HEK293 (cell line): Measurements from ENCODE around the gene TNNI3.

Experiments used
- ZBTB7A ChIP-seq: fragments of 450-650 bp; formaldehyde crosslinking; IDR thresholded peaks from 2 replicates; pipeline ENCODE4 v1.5.1; 2016; ENCODE audit warnings: low read depth, missing biosample characterization, missing genetic modification characterization
- ZFP37 ChIP-seq: fragments of 450-650 bp; formaldehyde crosslinking; IDR thresholded peaks from 2 replicates; pipeline ENCODE4 v1.5.1; 2016; ENCODE audit warnings: missing biosample characterization, missing genetic modification characterization
- ZNF146 ChIP-seq: fragments of 450-650 bp; formaldehyde crosslinking; IDR thresholded peaks from 2 replicates; pipeline ENCODE4 v1.5.1; 2016; ENCODE audit warnings: missing biosample characterization, missing genetic modification characterization
- ZNF214 ChIP-seq: fragments of 450-650 bp; formaldehyde crosslinking; IDR thresholded peaks from 2 replicates; pipeline ENCODE4 v1.5.1; 2017; ENCODE audit warnings: missing biosample characterization, mild to moderate bottlenecking, missing genetic modification characterization, borderline replicate concordance
- TF ChIP-seq, protein P1 (sequence below): fragments of 450-650 bp; formaldehyde crosslinking; IDR thresholded peaks from 2 replicates; pipeline ENCODE4 v1.5.1; 2016; ENCODE audit warnings: missing biosample characterization, missing genetic modification characterization
- TF ChIP-seq, protein P2 (sequence below): fragments of 450-650 bp; formaldehyde crosslinking; IDR thresholded peaks from 2 replicates; pipeline ENCODE4 v1.5.1; 2017; ENCODE audit warnings: missing biosample characterization, missing genetic modification characterization
- TF ChIP-seq, protein P3 (sequence below): fragments of 450-650 bp; formaldehyde crosslinking; IDR thresholded peaks from 2 replicates; pipeline ENCODE4 v1.5.1; 2016; ENCODE audit warnings: missing biosample characterization, missing genetic modification characterization
- TF ChIP-seq, protein P4 (sequence below): fragments of 450-650 bp; formaldehyde crosslinking; IDR thresholded peaks from 2 replicates; pipeline ENCODE4 v1.5.1; 2016; ENCODE audit warnings: missing biosample characterization, missing genetic modification characterization
- TF ChIP-seq, protein P5 (sequence below): fragments of 450-650 bp; formaldehyde crosslinking; IDR thresholded peaks from 2 replicates; pipeline ENCODE4 v1.5.0; 2017; ENCODE audit warnings: missing biosample characterization, missing genetic modification characterization, borderline replicate concordance
- TF ChIP-seq, protein P6 (sequence below): fragments of 450-650 bp; formaldehyde crosslinking; IDR thresholded peaks from 2 replicates; pipeline ENCODE4 v1.5.1; 2016; ENCODE audit warnings: missing biosample characterization, missing genetic modification characterization
- TF ChIP-seq, protein P7 (sequence below): sonication (generic); formaldehyde crosslinking; IDR thresholded peaks from 2 replicates; pipeline ENCODE4 v1.8.1; 2022; ENCODE audit warnings: mild to moderate bottlenecking, moderate library complexity, missing genetic modification reagents

TNNI3 gene

DNA sequence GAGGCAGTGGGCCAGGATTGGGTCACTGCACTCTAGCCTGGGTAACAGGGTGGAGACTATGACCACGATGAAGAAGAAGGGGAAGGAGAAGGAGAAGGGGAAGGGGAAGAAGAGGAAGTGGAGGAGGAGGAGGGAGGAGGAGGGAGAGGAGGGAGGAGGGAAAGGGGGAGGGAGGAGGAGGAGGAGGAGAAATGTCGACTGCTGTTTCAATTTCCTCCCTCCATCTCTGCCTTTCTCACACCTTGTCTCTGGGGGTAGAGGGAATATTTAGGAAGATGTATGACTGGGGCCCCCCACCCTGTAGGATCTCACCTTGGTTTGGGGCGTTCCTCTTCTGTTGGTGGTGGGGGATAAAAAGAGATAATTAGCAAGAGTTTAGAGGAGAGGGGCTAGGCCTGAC is 12.3 kb downstream of the TNNI3 start (continued):
- TF ChIP-seq, protein P1, sequence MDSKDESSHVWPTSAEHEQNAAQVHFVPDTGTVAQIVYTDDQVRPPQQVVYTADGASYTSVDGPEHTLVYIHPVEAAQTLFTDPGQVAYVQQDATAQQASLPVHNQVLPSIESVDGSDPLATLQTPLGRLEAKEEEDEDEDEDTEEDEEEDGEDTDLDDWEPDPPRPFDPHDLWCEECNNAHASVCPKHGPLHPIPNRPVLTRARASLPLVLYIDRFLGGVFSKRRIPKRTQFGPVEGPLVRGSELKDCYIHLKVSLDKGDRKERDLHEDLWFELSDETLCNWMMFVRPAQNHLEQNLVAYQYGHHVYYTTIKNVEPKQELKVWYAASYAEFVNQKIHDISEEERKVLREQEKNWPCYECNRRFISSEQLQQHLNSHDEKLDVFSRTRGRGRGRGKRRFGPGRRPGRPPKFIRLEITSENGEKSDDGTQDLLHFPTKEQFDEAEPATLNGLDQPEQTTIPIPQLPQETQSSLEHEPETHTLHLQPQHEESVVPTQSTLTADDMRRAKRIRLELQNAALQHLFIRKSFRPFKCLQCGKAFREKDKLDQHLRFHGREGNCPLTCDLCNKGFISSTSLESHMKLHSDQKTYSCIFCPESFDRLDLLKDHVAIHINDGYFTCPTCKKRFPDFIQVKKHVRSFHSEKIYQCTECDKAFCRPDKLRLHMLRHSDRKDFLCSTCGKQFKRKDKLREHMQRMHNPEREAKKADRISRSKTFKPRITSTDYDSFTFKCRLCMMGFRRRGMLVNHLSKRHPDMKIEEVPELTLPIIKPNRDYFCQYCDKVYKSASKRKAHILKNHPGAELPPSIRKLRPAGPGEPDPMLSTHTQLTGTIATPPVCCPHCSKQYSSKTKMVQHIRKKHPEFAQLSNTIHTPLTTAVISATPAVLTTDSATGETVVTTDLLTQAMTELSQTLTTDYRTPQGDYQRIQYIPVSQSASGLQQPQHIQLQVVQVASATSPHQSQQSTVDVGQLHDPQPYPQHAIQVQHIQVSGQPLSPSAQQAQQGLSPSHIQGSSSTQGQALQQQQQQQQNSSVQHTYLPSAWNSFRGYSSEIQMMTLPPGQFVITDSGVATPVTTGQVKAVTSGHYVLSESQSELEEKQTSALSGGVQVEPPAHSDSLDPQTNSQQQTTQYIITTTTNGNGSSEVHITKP (tag by site-specific recombination) = 0 out of 2 replicates have a peak, but pooled peaks have one; percentile 12
- TF ChIP-seq, protein P2, sequence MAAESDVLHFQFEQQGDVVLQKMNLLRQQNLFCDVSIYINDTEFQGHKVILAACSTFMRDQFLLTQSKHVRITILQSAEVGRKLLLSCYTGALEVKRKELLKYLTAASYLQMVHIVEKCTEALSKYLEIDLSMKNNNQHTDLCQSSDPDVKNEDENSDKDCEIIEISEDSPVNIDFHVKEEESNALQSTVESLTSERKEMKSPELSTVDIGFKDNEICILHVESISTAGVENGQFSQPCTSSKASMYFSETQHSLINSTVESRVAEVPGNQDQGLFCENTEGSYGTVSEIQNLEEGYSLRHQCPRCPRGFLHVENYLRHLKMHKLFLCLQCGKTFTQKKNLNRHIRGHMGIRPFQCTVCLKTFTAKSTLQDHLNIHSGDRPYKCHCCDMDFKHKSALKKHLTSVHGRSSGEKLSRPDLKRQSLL = no peak
- TF ChIP-seq, protein P3, sequence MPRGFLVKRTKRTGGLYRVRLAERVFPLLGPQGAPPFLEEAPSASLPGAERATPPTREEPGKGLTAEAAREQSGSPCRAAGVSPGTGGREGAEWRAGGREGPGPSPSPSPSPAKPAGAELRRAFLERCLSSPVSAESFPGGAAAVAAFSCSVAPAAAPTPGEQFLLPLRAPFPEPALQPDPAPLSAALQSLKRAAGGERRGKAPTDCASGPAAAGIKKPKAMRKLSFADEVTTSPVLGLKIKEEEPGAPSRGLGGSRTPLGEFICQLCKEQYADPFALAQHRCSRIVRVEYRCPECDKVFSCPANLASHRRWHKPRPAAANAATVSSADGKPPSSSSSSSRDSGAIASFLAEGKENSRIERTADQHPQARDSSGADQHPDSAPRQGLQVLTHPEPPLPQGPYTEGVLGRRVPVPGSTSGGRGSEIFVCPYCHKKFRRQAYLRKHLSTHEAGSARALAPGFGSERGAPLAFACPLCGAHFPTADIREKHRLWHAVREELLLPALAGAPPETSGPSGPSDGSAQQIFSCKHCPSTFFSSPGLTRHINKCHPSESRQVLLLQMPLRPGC = no peak
- TF ChIP-seq, protein P4, sequence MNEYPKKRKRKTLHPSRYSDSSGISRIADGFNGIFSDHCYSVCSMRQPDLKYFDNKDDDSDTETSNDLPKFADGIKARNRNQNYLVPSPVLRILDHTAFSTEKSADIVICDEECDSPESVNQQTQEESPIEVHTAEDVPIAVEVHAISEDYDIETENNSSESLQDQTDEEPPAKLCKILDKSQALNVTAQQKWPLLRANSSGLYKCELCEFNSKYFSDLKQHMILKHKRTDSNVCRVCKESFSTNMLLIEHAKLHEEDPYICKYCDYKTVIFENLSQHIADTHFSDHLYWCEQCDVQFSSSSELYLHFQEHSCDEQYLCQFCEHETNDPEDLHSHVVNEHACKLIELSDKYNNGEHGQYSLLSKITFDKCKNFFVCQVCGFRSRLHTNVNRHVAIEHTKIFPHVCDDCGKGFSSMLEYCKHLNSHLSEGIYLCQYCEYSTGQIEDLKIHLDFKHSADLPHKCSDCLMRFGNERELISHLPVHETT (tag by site-specific recombination) = no peak
- TF ChIP-seq ZFP37 (tag by site-specific recombination) (no peak), ZBTB7A (no peak), ZNF214 (tag by site-specific recombination) (no peak), ZNF146 (tag by site-specific recombination) (no peak)
- TF ChIP-seq, protein P5, sequence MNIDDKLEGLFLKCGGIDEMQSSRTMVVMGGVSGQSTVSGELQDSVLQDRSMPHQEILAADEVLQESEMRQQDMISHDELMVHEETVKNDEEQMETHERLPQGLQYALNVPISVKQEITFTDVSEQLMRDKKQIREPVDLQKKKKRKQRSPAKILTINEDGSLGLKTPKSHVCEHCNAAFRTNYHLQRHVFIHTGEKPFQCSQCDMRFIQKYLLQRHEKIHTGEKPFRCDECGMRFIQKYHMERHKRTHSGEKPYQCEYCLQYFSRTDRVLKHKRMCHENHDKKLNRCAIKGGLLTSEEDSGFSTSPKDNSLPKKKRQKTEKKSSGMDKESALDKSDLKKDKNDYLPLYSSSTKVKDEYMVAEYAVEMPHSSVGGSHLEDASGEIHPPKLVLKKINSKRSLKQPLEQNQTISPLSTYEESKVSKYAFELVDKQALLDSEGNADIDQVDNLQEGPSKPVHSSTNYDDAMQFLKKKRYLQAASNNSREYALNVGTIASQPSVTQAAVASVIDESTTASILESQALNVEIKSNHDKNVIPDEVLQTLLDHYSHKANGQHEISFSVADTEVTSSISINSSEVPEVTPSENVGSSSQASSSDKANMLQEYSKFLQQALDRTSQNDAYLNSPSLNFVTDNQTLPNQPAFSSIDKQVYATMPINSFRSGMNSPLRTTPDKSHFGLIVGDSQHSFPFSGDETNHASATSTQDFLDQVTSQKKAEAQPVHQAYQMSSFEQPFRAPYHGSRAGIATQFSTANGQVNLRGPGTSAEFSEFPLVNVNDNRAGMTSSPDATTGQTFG (tag by site-specific recombination) = no peak
- TF ChIP-seq, protein P6, sequence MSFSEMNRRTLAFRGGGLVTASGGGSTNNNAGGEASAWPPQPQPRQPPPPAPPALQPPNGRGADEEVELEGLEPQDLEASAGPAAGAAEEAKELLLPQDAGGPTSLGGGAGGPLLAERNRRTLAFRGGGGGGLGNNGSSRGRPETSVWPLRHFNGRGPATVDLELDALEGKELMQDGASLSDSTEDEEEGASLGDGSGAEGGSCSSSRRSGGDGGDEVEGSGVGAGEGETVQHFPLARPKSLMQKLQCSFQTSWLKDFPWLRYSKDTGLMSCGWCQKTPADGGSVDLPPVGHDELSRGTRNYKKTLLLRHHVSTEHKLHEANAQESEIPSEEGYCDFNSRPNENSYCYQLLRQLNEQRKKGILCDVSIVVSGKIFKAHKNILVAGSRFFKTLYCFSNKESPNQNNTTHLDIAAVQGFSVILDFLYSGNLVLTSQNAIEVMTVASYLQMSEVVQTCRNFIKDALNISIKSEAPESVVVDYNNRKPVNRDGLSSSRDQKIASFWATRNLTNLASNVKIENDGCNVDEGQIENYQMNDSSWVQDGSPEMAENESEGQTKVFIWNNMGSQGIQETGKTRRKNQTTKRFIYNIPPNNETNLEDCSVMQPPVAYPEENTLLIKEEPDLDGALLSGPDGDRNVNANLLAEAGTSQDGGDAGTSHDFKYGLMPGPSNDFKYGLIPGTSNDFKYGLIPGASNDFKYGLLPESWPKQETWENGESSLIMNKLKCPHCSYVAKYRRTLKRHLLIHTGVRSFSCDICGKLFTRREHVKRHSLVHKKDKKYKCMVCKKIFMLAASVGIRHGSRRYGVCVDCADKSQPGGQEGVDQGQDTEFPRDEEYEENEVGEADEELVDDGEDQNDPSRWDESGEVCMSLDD (tag by site-specific recombination) = no peak
- TF ChIP-seq, protein P7, sequence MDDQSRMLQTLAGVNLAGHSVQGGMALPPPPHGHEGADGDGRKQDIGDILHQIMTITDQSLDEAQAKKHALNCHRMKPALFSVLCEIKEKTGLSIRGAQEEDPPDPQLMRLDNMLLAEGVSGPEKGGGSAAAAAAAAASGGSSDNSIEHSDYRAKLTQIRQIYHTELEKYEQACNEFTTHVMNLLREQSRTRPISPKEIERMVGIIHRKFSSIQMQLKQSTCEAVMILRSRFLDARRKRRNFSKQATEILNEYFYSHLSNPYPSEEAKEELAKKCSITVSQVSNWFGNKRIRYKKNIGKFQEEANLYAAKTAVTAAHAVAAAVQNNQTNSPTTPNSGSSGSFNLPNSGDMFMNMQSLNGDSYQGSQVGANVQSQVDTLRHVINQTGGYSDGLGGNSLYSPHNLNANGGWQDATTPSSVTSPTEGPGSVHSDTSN (CRISPR knock-in tag) = no peak
